GM23338 (cell line): ENCODE results near the gene SRSF12. TPM values are rescaled to one million over a fixed set of nuclear protein-coding genes. Genes with fewer than 3 reads are reported as not detected.

Source experiments
- ATAC-seq: fragments of 200-7000 bp; cut with Tn5 transposase; 3 replicates; pipeline ENCODE4 v1.9.1; 2020
- DNase-seq: peaks from one replicate; pipeline ENCODE4 v3.0.0-alpha.2; 2015; ENCODE audit warnings: low spot score
- H2AFZ ChIP-seq: fragments of 200-600 bp; sonication (generic); 2 replicates; pipeline ENCODE4 v1.8.0; 2016; ENCODE audit warnings: antibody characterized with exemption, mild to moderate bottlenecking, moderate library complexity
- H3F3A ChIP-seq: fragments of 200-600 bp; sonication (generic); replicated peaks from 2 replicates; pipeline ENCODE4 v1.8.0; 2017; ENCODE audit warnings: antibody characterized with exemption, mixed run types, low read depth
- H3K27ac ChIP-seq: fragments of 200-600 bp; sonication (generic); 2 replicates; pipeline ENCODE4 v1.6.1; 2016; ENCODE audit warnings: low read depth
- H3K27me3 ChIP-seq: fragments of 200-600 bp; sonication (generic); 2 replicates; pipeline ENCODE4 v1.8.0; 2016; ENCODE audit warnings: mild to moderate bottlenecking, mixed run types, moderate library complexity; ENCODE audit not compliant: insufficient read depth
- H3K36me3 ChIP-seq: fragments of 200-600 bp; sonication (generic); 2 replicates; pipeline ENCODE4 v1.8.0; 2016; ENCODE audit warnings: mild to moderate bottlenecking; ENCODE audit not compliant: insufficient read depth
- H3K4me1 ChIP-seq: fragments of 200-600 bp; sonication (generic); 2 replicates; pipeline ENCODE4 v1.8.0; 2016; ENCODE audit warnings: mild to moderate bottlenecking, moderate library complexity; ENCODE audit not compliant: insufficient read depth
- H3K4me2 ChIP-seq: fragments of 200-600 bp; sonication (generic); 2 replicates; pipeline ENCODE4 v1.7.1; 2017; ENCODE audit warnings: mixed run types
- H3K4me3 ChIP-seq: fragments of 200-600 bp; sonication (generic); 2 replicates; pipeline ENCODE4 v1.6.1; 2016; ENCODE audit warnings: mixed run types
- H3K79me2 ChIP-seq: fragments of 200-600 bp; sonication (generic); replicated peaks from 2 replicates; pipeline ENCODE4 v1.8.0; 2017; ENCODE audit warnings: mild to moderate bottlenecking; ENCODE audit not compliant: insufficient read depth
- H3K9me2 ChIP-seq: fragments of 200-600 bp; sonication (generic); 2 replicates; pipeline ENCODE4 v1.8.0; 2017; ENCODE audit not compliant: insufficient read depth
- H4K20me1 ChIP-seq: fragments of 200-600 bp; sonication (generic); replicated peaks from 2 replicates; pipeline ENCODE4 v1.8.0; 2017; ENCODE audit warnings: mild to moderate bottlenecking; ENCODE audit not compliant: insufficient read depth
- H3K27ac Mint-ChIP-seq: 2 replicates; pipeline ENCODE4 v1.8.0; 2020; ENCODE audit warnings: inconsistent platforms, mild to moderate bottlenecking, moderate library complexity, mixed read lengths
- H3K27me3 Mint-ChIP-seq: 3 replicates; pipeline ENCODE4 v1.8.0; 2022; ENCODE audit warnings: low read depth, mild to moderate bottlenecking, moderate library complexity, mixed read lengths, inconsistent platforms; ENCODE audit not compliant: insufficient read depth, poor library complexity
- H3K36me3 Mint-ChIP-seq: 3 replicates; pipeline ENCODE4 v1.8.0; 2021; ENCODE audit warnings: low read depth, mild to moderate bottlenecking, inconsistent platforms, moderate library complexity, mixed read lengths
- H3K4me1 Mint-ChIP-seq: 3 replicates; pipeline ENCODE4 v1.8.0; 2020; ENCODE audit warnings: mild to moderate bottlenecking, inconsistent platforms, mixed read lengths
- H3K4me3 Mint-ChIP-seq: 3 replicates; pipeline ENCODE4 v1.8.0; 2021; ENCODE audit warnings: moderate library complexity, mild to moderate bottlenecking, inconsistent platforms, mixed read lengths
- H3K9me3 Mint-ChIP-seq: 3 replicates; pipeline ENCODE4 v1.8.0; 2020; ENCODE audit warnings: moderate library complexity, mild to moderate bottlenecking, inconsistent platforms, mixed read lengths
- EZH2 ChIP-seq: fragments of 200-600 bp; sonication (generic); IDR thresholded peaks from one replicate; pipeline ENCODE4 v1.8.0; 2017; ENCODE audit warnings: antibody characterized with exemption, mild to moderate bottlenecking, low read depth; ENCODE audit not compliant: unreplicated experiment
- JUNB ChIP-seq: IDR thresholded peaks from one replicate; pipeline ENCODE4 v1.6.1; 2016; ENCODE audit warnings: antibody characterized with exemption; ENCODE audit not compliant: unreplicated experiment
- STAT1 ChIP-seq: IDR thresholded peaks from one replicate; pipeline ENCODE4 v1.6.1; 2016; ENCODE audit warnings: antibody characterized with exemption; ENCODE audit not compliant: unreplicated experiment
- ZNF114 ChIP-seq: fragments of 250-450 bp; sonication (Bioruptor Pico); IDR thresholded peaks from 2 replicates; pipeline ENCODE4 v1.5.0; 2020; ENCODE audit warnings: mild to moderate bottlenecking, moderate library complexity
- ZNF331 ChIP-seq: fragments of 250-450 bp; sonication (Bioruptor Pico); IDR thresholded peaks from 2 replicates; pipeline ENCODE4 v1.5.0; 2020; ENCODE audit warnings: low read depth, mild to moderate bottlenecking, moderate library complexity
- polyA plus RNA-seq: library from polyadenylated mRNA; unstranded; fragments of >200 nt; fragmentation: Nextera tagmentation; extraction: Ambion mirVana; gene quantifications from 2 replicates; pipeline ENCODE4 v1.2.1, GENCODE V29; 2016
- total RNA-seq: library from RNA; depleted of rRNA; stranded (reverse); fragments of >200 nt; shearing (Covaris generic); gene quantifications from 2 replicates; pipeline ENCODE4 v1.2.3, GENCODE V29; 2014
- TF ChIP-seq, protein P1 (sequence below): IDR thresholded peaks from 2 replicates; pipeline ENCODE4 v1.6.1; 2016; ENCODE audit warnings: antibody characterized with exemption

SRSF12 gene
- total and polyA plus RNA-seq, 2 experiments from 2014 or later, result 3.6 TPM

DNA sequence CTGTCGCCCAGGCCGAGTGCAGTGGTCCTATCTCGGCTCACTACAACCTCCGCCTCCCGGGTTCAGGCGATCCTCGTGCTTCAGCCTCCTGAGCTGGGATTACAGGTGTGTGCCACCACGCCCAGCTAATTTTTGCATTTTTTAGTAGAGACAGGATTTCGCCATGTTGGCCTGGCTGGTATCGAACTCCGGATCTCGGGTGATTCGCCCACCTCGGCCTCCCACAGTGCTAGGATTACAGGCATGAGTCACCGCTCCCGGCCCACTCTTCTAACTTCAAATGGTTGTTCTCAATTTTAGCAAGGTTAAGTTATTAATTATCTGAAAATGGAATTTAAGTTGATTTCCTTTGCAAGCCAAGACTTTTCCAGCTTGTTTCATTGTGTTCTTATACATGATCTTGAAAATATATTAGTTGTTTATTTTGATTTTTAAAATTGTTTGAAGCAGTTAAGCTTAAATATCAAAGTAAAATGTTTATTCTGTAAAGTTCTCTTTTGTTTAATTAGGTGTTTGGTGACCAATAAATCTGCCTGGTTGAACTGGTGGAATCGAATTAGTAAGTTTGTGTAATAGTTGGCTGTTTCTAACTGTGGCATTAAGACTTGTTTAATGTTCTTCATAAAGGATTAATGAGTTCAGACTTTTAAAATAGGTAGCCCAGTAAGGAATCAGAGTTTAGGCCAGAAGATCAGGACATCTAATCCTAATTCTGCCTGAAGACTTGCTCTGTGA lies 30.3 kb upstream of the SRSF12 start:
- no peaks in the 10 kb centered on the region; the same call in 1 of the 3 replicates for H3K36me3 Mint-ChIP-seq
- H3K27ac ChIP-seq, result no peak overlapping the region
- no peaks in the 10 kb centered on the region; the same call in 1 of the 2 replicates for H3K36me3 ChIP-seq
- H3K4me1 ChIP-seq, result peaks cover 8% of the 10 kb centered on the region; the same call in 1 of the 2 replicates
- H3K27me3 Mint-ChIP-seq, result peaks cover 15% of the 10 kb centered on the region
- H3K27me3 ChIP-seq, result peaks cover 54% of the 10 kb centered on the region
- no peak overlapping the region for H3K4me2 ChIP-seq
- H3K9me2 ChIP-seq, result no peaks in the 10 kb centered on the region
- peaks cover 9% of the 10 kb centered on the region for H3K4me1 Mint-ChIP-seq
- no peak overlapping the region for H3K4me3 ChIP-seq
- H2AFZ ChIP-seq, result no peak overlapping the region
- no peak overlapping the region for H3K4me3 Mint-ChIP-seq
- H3F3A ChIP-seq, result no peaks in the 10 kb centered on the region
- no peak overlapping the region for H3K27ac Mint-ChIP-seq
- ATAC-seq, result no peak
- TF ChIP-seq, protein P1, sequence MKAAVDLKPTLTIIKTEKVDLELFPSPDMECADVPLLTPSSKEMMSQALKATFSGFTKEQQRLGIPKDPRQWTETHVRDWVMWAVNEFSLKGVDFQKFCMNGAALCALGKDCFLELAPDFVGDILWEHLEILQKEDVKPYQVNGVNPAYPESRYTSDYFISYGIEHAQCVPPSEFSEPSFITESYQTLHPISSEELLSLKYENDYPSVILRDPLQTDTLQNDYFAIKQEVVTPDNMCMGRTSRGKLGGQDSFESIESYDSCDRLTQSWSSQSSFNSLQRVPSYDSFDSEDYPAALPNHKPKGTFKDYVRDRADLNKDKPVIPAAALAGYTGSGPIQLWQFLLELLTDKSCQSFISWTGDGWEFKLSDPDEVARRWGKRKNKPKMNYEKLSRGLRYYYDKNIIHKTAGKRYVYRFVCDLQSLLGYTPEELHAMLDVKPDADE, result no peak
- TF ChIP-seq EZH2, result no peak
- TF ChIP-seq ZNF331 (CRISPR knock-in tag), result no peak
- no peak for TF ChIP-seq STAT1
- TF ChIP-seq ZNF114 (CRISPR knock-in tag), result no peak
- H3K79me2 ChIP-seq, result no peaks in the 10 kb centered on the region
- no peak for DNase-seq
- H4K20me1 ChIP-seq, result no peaks in the 10 kb centered on the region; the same call in 1 of the 2 replicates
- H3K9me3 Mint-ChIP-seq, result no peaks in the 10 kb centered on the region

- DNase-seq (peak; percentile 70), ATAC-seq (peak; percentile 88)
- Mint-ChIP-seq H3K27me3 (peaks cover 15% of the 10 kb centered on the region), H3K27ac (no peak overlapping the region), H3K36me3 (no peaks in the 10 kb centered on the region; the same call in 1 of the 3 replicates), H3K4me3 (peak overlapping the region; percentile 74), H3K9me3 (no peaks in the 10 kb centered on the region), H3K4me1 (peaks cover 9% of the 10 kb centered on the region)
- Histone ChIP-seq H4K20me1 (no peaks in the 10 kb centered on the region; the same call in 1 of the 2 replicates), H3K9me2 (no peaks in the 10 kb centered on the region), H3K27ac (no peak overlapping the region), H3K4me1 (peaks cover 8% of the 10 kb centered on the region; the same call in 1 of the 2 replicates), H3K4me2 (peak overlapping the region; percentile 76), H3K4me3 (peak overlapping the region; percentile 47), H3K36me3 (no peaks in the 10 kb centered on the region; the same call in 1 of the 2 replicates), H2AFZ (peak overlapping the region; percentile 8; the same call in 1 of the 2 replicates), H3K27me3 (peaks cover 65% of the 10 kb centered on the region), H3F3A (no peaks in the 10 kb centered on the region), H3K79me2 (no peaks in the 10 kb centered on the region)
- no peak for TF ChIP-seq JUNB
- peak; percentile 70 for TF ChIP-seq EZH2
These were observed 29.1 kb upstream of the SRSF12 start for GRCh38 chr6:89146718-89147700.
